K562 (cell line): ENCODE results near the gene HARS1. TPM values are rescaled to one million over a fixed set of nuclear protein-coding genes. Genes with fewer than 3 reads are reported as not detected.
A peak's percentile ranks its signal among the peaks of the same experiment; 100 is the strongest.

Experiments
- ARHGAP35 ChIP-seq: fragments of 450-650 bp; IDR thresholded peaks from 2 replicates; pipeline ENCODE4 v1.6.1; 2018; ENCODE audit not compliant: partially characterized antibody
- ARNT ChIP-seq, 2 experiments: fragments of 450-650 bp; IDR thresholded peaks; 2 replicates each; pipeline ENCODE4 v1.6.1; 2016; ENCODE audit warnings: mild to moderate bottlenecking in 1 of 2
- MED1 ChIP-seq: sonication (generic); formaldehyde crosslinking; IDR thresholded peaks from 2 replicates; pipeline ENCODE4 v1.8.1; 2023; ENCODE audit warnings: missing genetic modification reagents, borderline replicate concordance
- MYC ChIP-seq, 2 experiments: fragments of 250-450 bp in 1 of 2; sonication (Bioruptor Pico) in 1 of 2; IDR thresholded peaks; 2 replicates each; pipeline versions ENCODE4 v1.5.1 to v1.6.1; 2012 to 2021; ENCODE audit warnings: low read depth in 2 of 2, borderline replicate concordance in 1 of 2, improper control_type of control experiment in 1 of 2, low read length in 1 of 2, mild to moderate bottlenecking in 1 of 2, moderate library complexity in 1 of 2
- MYNN ChIP-seq, 2 experiments: sonication (generic); formaldehyde crosslinking in 1 of 2; IDR thresholded peaks; 2 replicates each; pipeline versions ENCODE4 v1.5.0 to v1.6.1; 2016 to 2020; ENCODE audit warnings: antibody characterized with exemption in 1 of 2, missing genetic modification reagents in 1 of 2
- NFRKB ChIP-seq: fragments of 450-650 bp; IDR thresholded peaks from 2 replicates; pipeline ENCODE4 v1.6.1; 2016; ENCODE audit warnings: low read depth
- PTRF ChIP-seq: fragments of 450-650 bp; IDR thresholded peaks from 2 replicates; pipeline ENCODE4 v1.6.1; 2016; ENCODE audit warnings: mild to moderate bottlenecking, missing genetic modification characterization, missing compliant biosample characterization
- RBFOX2 ChIP-seq: fragments of 200-400 bp; formaldehyde crosslinking; IDR thresholded peaks from 2 replicates; pipeline ENCODE4 v1.6.1; 2017; ENCODE audit warnings: low read depth, mild to moderate bottlenecking, low read length, moderate library complexity
- RBM22 ChIP-seq: fragments of 200-400 bp; formaldehyde crosslinking; IDR thresholded peaks from 2 replicates; pipeline ENCODE4 v1.6.1; 2018; ENCODE audit warnings: low read length, low read depth; ENCODE audit not compliant: poor library complexity, severe bottlenecking
- RBM34 ChIP-seq: fragments of 200-400 bp; formaldehyde crosslinking; IDR thresholded peaks from 2 replicates; pipeline ENCODE4 v1.6.1; 2018; ENCODE audit warnings: low read length, borderline replicate concordance; ENCODE audit not compliant: insufficient read depth
- TEAD1 ChIP-seq, 2 experiments: fragments of 450-650 bp in 1 of 2; sonication (generic) in 1 of 2; formaldehyde crosslinking; IDR thresholded peaks; 2 replicates each; pipeline versions ENCODE4 v1.4.0 to v1.8.0; 2020 to 2022; ENCODE audit warnings: mild to moderate bottlenecking in 2 of 2, missing genetic modification reagents in 1 of 2
- TFAM ChIP-seq: fragments of 250-450 bp; sonication (Bioruptor Pico); conservative IDR thresholded peaks from 2 replicates; pipeline ENCODE4 v1.5.0; 2021; ENCODE audit warnings: mild to moderate bottlenecking, moderate library complexity
- ZBTB33 ChIP-seq: sonication (generic); formaldehyde crosslinking; IDR thresholded peaks from 2 replicates; pipeline ENCODE4 v1.8.1; 2023; ENCODE audit warnings: mild to moderate bottlenecking, missing genetic modification reagents
- ZBTB34 ChIP-seq: fragments of 250-450 bp; sonication (Bioruptor Pico); IDR thresholded peaks from 2 replicates; pipeline ENCODE4 v1.8.0; 2021; ENCODE audit warnings: mild to moderate bottlenecking, moderate library complexity
- ZEB2 ChIP-seq: fragments of 450-650 bp; IDR thresholded peaks from 2 replicates; pipeline ENCODE4 v1.6.1; 2016
- ZKSCAN8 ChIP-seq: fragments of 200-800 bp; sonication (Bioruptor generic); IDR thresholded peaks from 2 replicates; pipeline ENCODE4 v1.6.1; 2016; ENCODE audit warnings: missing genetic modification characterization, missing compliant biosample characterization
- ZMIZ1 ChIP-seq, 2 experiments: fragments of 150-350 bp in 1 of 2; IDR thresholded peaks; 2 replicates each; pipeline ENCODE4 v1.6.1; 2012 to 2016; ENCODE audit warnings: low read depth in 2 of 2, low read length in 2 of 2, mild to moderate bottlenecking in 1 of 2, moderate library complexity in 1 of 2
- ZNF551 ChIP-seq: fragments of 250-450 bp; sonication (Bioruptor Pico); IDR thresholded peaks from 2 replicates; pipeline ENCODE4 v1.5.0; 2021; ENCODE audit warnings: mild to moderate bottlenecking, moderate library complexity
- polyA plus RNA-seq, 8 experiments: library from polyadenylated mRNA; depleted of rRNA in 4 of 8; stranded (reverse) in 5 of 8; unstranded in 3 of 8; fragments of >200 nt; fragmentation: Nextera tagmentation in 2 of 8; fragmentation: Illumina TruSeq in 1 of 8; extraction: Ambion mirVana in 2 of 8; extraction: Trizol in 1 of 8; gene quantifications; 2 replicates each; pipeline versions ENCODE4 v1.2.1 to v1.2.3, GENCODE V29; 2011 to 2014; ENCODE audit warnings: inconsistent platforms in 1 of 8, missing spikeins in 1 of 8
- total RNA-seq, 7 experiments: library from RNA; depleted of rRNA in 6 of 7; stranded (reverse); fragments of >200 nt in 6 of 7; fragmentation: Illumina TruSeq in 2 of 7; extraction: Trizol in 2 of 7; gene quantifications; 2 replicates each; pipeline versions ENCODE4 v1.2.1 to v1.2.3, GENCODE V29; 2011 to 2021; ENCODE audit warnings: low replicate concordance in 1 of 7

Gene HARS1
- total and polyA plus RNA-seq, 9 of the 15 experiments (the other 6 are each of a cell fraction or from before 2014, with no cell fraction given) = 13.5 to 88.5 (median 75.2) TPM

- TF ChIP-seq ZMIZ1 (IDR thresholded peaks at IDR 0.05; ENCODE audit: low read depth in 2 of 2, low read length in 2 of 2) = peak in 1 of 2 experiments; percentile 61; a peak in 1 of 4 replicates
- TF ChIP-seq RBFOX2 = peak; percentile 97
- TF ChIP-seq ZNF551 = no peak
- TF ChIP-seq ZBTB34 = no peak
- TF ChIP-seq PTRF = no peak
- peak; percentile 90 for TF ChIP-seq MYC (IDR thresholded peaks at IDR 0.05; ENCODE audit: low read depth, low read length)
- TF ChIP-seq MYC (CRISPR knock-in tag; IDR thresholded peaks at IDR 0.05; ENCODE audit: borderline replicate concordance, low read depth) = no peak
- no peak for TF ChIP-seq RBM34
- TF ChIP-seq MYNN (IDR thresholded peaks at IDR 0.05) = peak; percentile 62; the same call in 1 of the 2 replicates
- TF ChIP-seq MYNN (CRISPR knock-in tag; IDR thresholded peaks at IDR 0.05) = no peak
- TF ChIP-seq ZBTB33 = 0 out of 2 replicates have a peak, but pooled peaks have one; percentile 28
- peak; percentile 52 to 78; a peak in 3 of 4 replicates for TF ChIP-seq ARNT (IDR thresholded peaks at IDR 0.05)
- TF ChIP-seq RBM22 = no peak
- peak; percentile 80 for TF ChIP-seq NFRKB
- peak in 1 of 2 experiments; percentile 79; a peak in 1 of 4 replicates for TF ChIP-seq TEAD1 (CRISPR knock-in tag; IDR thresholded peaks at IDR 0.05)
- TF ChIP-seq TFAM (CRISPR knock-in tag) = no peak
- TF ChIP-seq ARHGAP35 = peak; percentile 45
- no peak for TF ChIP-seq MED1 (CRISPR knock-in tag)
- TF ChIP-seq ZEB2 = no peak
- no peak for TF ChIP-seq ZKSCAN8 (CRISPR knock-in tag)
These were observed at the start of gene HARS1, which contains the start of gene HARS2 (continued) for GRCh38 chr5:140690941-140691924.
